WERI-Rb-1 (cell line): ENCODE results near the gene ADCY9.

Experiments
- DNase-seq: peaks from one replicate; pipeline ENCODE4 v3.0.0-alpha.2; 2020
- H3K27ac ChIP-seq: fragments of 250-450 bp; sonication (Bioruptor Pico); 2 replicates; pipeline ENCODE4 v1.5.1; 2020; ENCODE audit warnings: mild to moderate bottlenecking, moderate library complexity
- H3K27me3 ChIP-seq: fragments of 250-450 bp; sonication (Bioruptor Pico); 2 replicates; pipeline ENCODE4 v1.5.1; 2021; ENCODE audit warnings: mild to moderate bottlenecking, low read depth, moderate library complexity; ENCODE audit not compliant: insufficient read depth, severe bottlenecking
- H3K36me3 ChIP-seq: fragments of 250-450 bp; sonication (Bioruptor Pico); 2 replicates; pipeline ENCODE4 v1.5.1; 2020; ENCODE audit warnings: mild to moderate bottlenecking, moderate library complexity
- H3K4me3 ChIP-seq: 2 replicates; pipeline ENCODE4 v1.5.1; 2011; ENCODE audit warnings: low read depth, mild to moderate bottlenecking, control low read depth, low read length
- H3K9me3 ChIP-seq: fragments of 250-450 bp; sonication (Bioruptor Pico); 2 replicates; pipeline ENCODE4 v1.5.1; 2021; ENCODE audit warnings: mild to moderate bottlenecking, moderate library complexity; ENCODE audit not compliant: severe bottlenecking
- CTCF ChIP-seq: IDR thresholded peaks from 2 replicates; pipeline ENCODE4 v1.5.1; 2011; ENCODE audit warnings: low read depth, mild to moderate bottlenecking, control low read depth, inconsistent platforms, low read length

The ADCY9 gene

GRCh38 chr16:3924763-3925162 is 191.5 kb downstream of the ADCY9 start:
- TF ChIP-seq CTCF: no peak
- no peaks in the 10 kb centered on the region for H3K27me3 ChIP-seq
- no peak for DNase-seq
- H3K36me3 ChIP-seq: no peaks in the 10 kb centered on the region
- H3K4me3 ChIP-seq: no peak overlapping the region
- no peaks in the 10 kb centered on the region for H3K9me3 ChIP-seq
- no peak overlapping the region for H3K27ac ChIP-seq

GRCh38 chr16:3922241-3922640 is 194.0 kb downstream of the ADCY9 start:
- Histone ChIP-seq H3K4me3 (no peak overlapping the region), H3K9me3 (peaks cover 6% of the 10 kb centered on the region), H3K27ac (no peak overlapping the region), H3K36me3 (no peaks in the 10 kb centered on the region), H3K27me3 (no peaks in the 10 kb centered on the region)
- no peak for TF ChIP-seq CTCF
- no peak for DNase-seq

GRCh38 chr16:3920206-3920605 is 196.0 kb downstream of the ADCY9 start:
- Histone ChIP-seq H3K9me3 (peaks cover 10% of the 10 kb centered on the region), H3K27me3 (no peaks in the 10 kb centered on the region), H3K27ac (no peak overlapping the region), H3K4me3 (no peak overlapping the region), H3K36me3 (no peaks in the 10 kb centered on the region)
- no peak for DNase-seq
- no peak for TF ChIP-seq CTCF

- peaks cover 10% of the 10 kb centered on the region for H3K9me3 ChIP-seq
- H3K27me3 ChIP-seq: no peaks in the 10 kb centered on the region
- no peak overlapping the region for H3K4me3 ChIP-seq
- TF ChIP-seq CTCF: no peak
- no peaks in the 10 kb centered on the region for H3K36me3 ChIP-seq
- H3K27ac ChIP-seq: no peak overlapping the region
- no peak for DNase-seq
These were observed 196.8 kb downstream of the ADCY9 start for GRCh38 chr16:3919413-3919812.

GRCh38 chr16:3915426-3916260 is 200.6 kb downstream of the ADCY9 start:
- peaks cover 10% of the 10 kb centered on the region for H3K9me3 ChIP-seq
- no peak overlapping the region for H3K4me3 ChIP-seq
- DNase-seq: no peak
- H3K27me3 ChIP-seq: no peaks in the 10 kb centered on the region
- H3K36me3 ChIP-seq: no peaks in the 10 kb centered on the region
- no peak overlapping the region for H3K27ac ChIP-seq
- no peak for TF ChIP-seq CTCF

- no peak overlapping the region for H3K27ac ChIP-seq
- no peaks in the 10 kb centered on the region for H3K27me3 ChIP-seq
- no peak for DNase-seq
These were observed 203.3 kb downstream of the ADCY9 start for GRCh38 chr16:3912897-3913296.

More at GRCh38 chr16:3912897-3913296, 203.3 kb downstream of the ADCY9 start:
- no peak for TF ChIP-seq CTCF
- Histone ChIP-seq H3K36me3 (no peaks in the 10 kb centered on the region), H3K4me3 (no peak overlapping the region), H3K9me3 (peaks cover 7% of the 10 kb centered on the region)
